K562 (cell line): Measurements from ENCODE around the gene WDR31. TPM values are rescaled to one million over a fixed set of nuclear protein-coding genes. Genes with fewer than 3 reads are reported as not detected.

Experiments
- ATAC-seq: fragments of 200-7000 bp; cut with Tn5 transposase; 3 replicates; pipeline ENCODE4 v1.9.1; 2020; ENCODE audit warnings: moderate library complexity
- BruUV-seq: library from RNA; stranded (reverse); fragments of 400-500 nt; replicated peaks from 2 replicates; lab custom pipeline; 2021; lab: Mats Ljungman, UMichigan
- CTCF ChIA-PET: fragments of 300-600 bp; formaldehyde crosslinking; extraction: SDS; loops from one replicate; lab custom pipeline; 2021; ENCODE audit warnings: low intra/inter-chr PET ratio; lab: Yijun Ruan, JAX
- POLR2A ChIA-PET: fragments of 300-600, 350-650 bp; sonication (Branson Sonifier 250); formaldehyde crosslinking; extraction: SDS; loops from one replicate; lab custom pipeline; 2021; ENCODE audit warnings: antibody characterized with exemption, inconsistent platforms; lab: Yijun Ruan, JAX
- DNase-seq, 4 experiments: peaks; one replicate each; pipeline versions ENCODE4 v3.0.0 to v3.0.0-alpha.2; 2011 to 2018; ENCODE audit warnings: low spot score in 3 of 4, mixed read lengths in 3 of 4; ENCODE audit errors: extremely low read depth in 1 of 4
- FAIRE-seq: peaks from 2 replicates; lab custom pipeline; 2011; peaks lifted over from hg19 to GRCh38; lab: Jason Lieb, UNC
- H2AFZ ChIP-seq: 2 replicates; pipeline ENCODE4 v1.6.0; 2011; ENCODE audit warnings: low read depth, low read length, control low read depth, inconsistent platforms
- H3K27ac ChIP-seq: fragments of 200-600 bp; 3 replicates; pipeline ENCODE4 v1.8.0; 2011; ENCODE audit warnings: low read depth, mild to moderate bottlenecking, control low read depth, inconsistent platforms, low read length, moderate library complexity, mixed read lengths; ENCODE audit errors: extremely low read depth
- H3K27me3 ChIP-seq, 2 experiments: fragments of 300-600 bp in 1 of 2; 2 replicates in 1 of 2; 3 replicates in 1 of 2; pipeline versions ENCODE4 v1.6.0 to v1.8.0; 2011; ENCODE audit warnings: inconsistent platforms in 2 of 2, low read length in 2 of 2, mild to moderate bottlenecking in 1 of 2, mixed read lengths in 1 of 2, moderate library complexity in 1 of 2; ENCODE audit not compliant: control insufficient read depth in 2 of 2, insufficient read depth in 2 of 2
- H3K36me3 ChIP-seq: fragments of 300-600 bp; 3 replicates; pipeline ENCODE4 v1.8.0; 2011; ENCODE audit warnings: mild to moderate bottlenecking, low read length, inconsistent platforms; ENCODE audit not compliant: control insufficient read depth, insufficient read depth
- H3K4me1 ChIP-seq, 2 experiments: fragments of 200-600 bp in 1 of 2; replicated peaks in 1 of 2; 2 replicates in 1 of 2; 3 replicates in 1 of 2; pipeline versions ENCODE4 v1.5.1 to v1.8.0; 2011; ENCODE audit warnings: inconsistent platforms in 2 of 2, low read length in 2 of 2, mild to moderate bottlenecking in 1 of 2, mixed read lengths in 1 of 2, moderate library complexity in 1 of 2; ENCODE audit not compliant: control insufficient read depth in 2 of 2, insufficient read depth in 2 of 2
- H3K4me2 ChIP-seq: 2 replicates; pipeline ENCODE4 v1.6.1; 2011; ENCODE audit warnings: low read length, control low read depth, inconsistent platforms, mixed read lengths; ENCODE audit not compliant: insufficient read depth
- H3K4me3 ChIP-seq: fragments of 200-600 bp; sonication (generic), shearing (Covaris generic); 2 replicates; pipeline ENCODE4 v1.5.1; 2016; ENCODE audit warnings: control low read depth, inconsistent platforms
- H3K79me2 ChIP-seq: fragments of 200-600 bp; 3 replicates; pipeline ENCODE4 v1.8.0; 2011; ENCODE audit warnings: low read length, inconsistent platforms; ENCODE audit not compliant: control insufficient read depth, insufficient read depth
- H3K9ac ChIP-seq, 2 experiments: 2 replicates each; pipeline versions ENCODE4 v1.6.0 to v1.6.1; 2011; ENCODE audit warnings: low read depth in 2 of 2, low read length in 2 of 2, control low read depth in 1 of 2, inconsistent platforms in 1 of 2, mild to moderate bottlenecking in 1 of 2, mixed read lengths in 1 of 2; ENCODE audit not compliant: insufficient read depth in 1 of 2
- H3K9me1 ChIP-seq: one replicate; pipeline ENCODE4 v1.6.0; 2011; ENCODE audit warnings: inconsistent platforms, mild to moderate bottlenecking, low read length, moderate library complexity; ENCODE audit not compliant: control insufficient read depth, insufficient read depth
- H3K9me3 ChIP-seq: replicated peaks from 2 replicates; pipeline ENCODE4 v1.5.1; 2011; ENCODE audit warnings: low read depth, low read length, inconsistent platforms; ENCODE audit not compliant: control insufficient read depth, insufficient read depth
- H4K20me1 ChIP-seq: replicated peaks from 2 replicates; pipeline ENCODE4 v1.6.1; 2011; ENCODE audit warnings: low read length, inconsistent platforms, mixed read lengths; ENCODE audit not compliant: control insufficient read depth, insufficient read depth
- SAP30 ChIP-seq: fragments of 200-600 bp; sonication (generic); IDR thresholded peaks from 2 replicates; pipeline ENCODE4 v1.6.1; 2012; ENCODE audit warnings: borderline replicate concordance, low read depth, mild to moderate bottlenecking, moderate library complexity, low read length, control low read depth, inconsistent platforms; ENCODE audit not compliant: insufficient read depth, poor library complexity, severe bottlenecking
- ZKSCAN8 ChIP-seq: fragments of 200-800 bp; sonication (Bioruptor generic); IDR thresholded peaks from 2 replicates; pipeline ENCODE4 v1.6.1; 2016; ENCODE audit warnings: missing genetic modification characterization, missing compliant biosample characterization
- ZNF175 ChIP-seq: fragments of 200-800 bp; sonication (Bioruptor generic); IDR thresholded peaks from 2 replicates; pipeline ENCODE4 v1.6.1; 2016; ENCODE audit warnings: low read depth, mild to moderate bottlenecking, missing genetic modification characterization, missing compliant biosample characterization
- ZNF23 ChIP-seq: fragments of 250-450 bp; sonication (Bioruptor Pico); IDR thresholded peaks from 2 replicates; pipeline ENCODE4 v1.4.0; 2020; ENCODE audit warnings: mild to moderate bottlenecking
- ZNF407 ChIP-seq: fragments of 450-650 bp; IDR thresholded peaks from 2 replicates; pipeline ENCODE4 v1.6.1; 2016; ENCODE audit warnings: low read depth
- ZNF639 ChIP-seq, 2 experiments: fragments of 200-800 bp in 1 of 2; sonication (Bioruptor generic) in 1 of 2; sonication (generic) in 1 of 2; formaldehyde crosslinking in 1 of 2; IDR thresholded peaks in 1 of 2; conservative IDR thresholded peaks in 1 of 2; 2 replicates each; pipeline versions ENCODE4 v1.5.0 to v1.6.1; 2016 to 2020; ENCODE audit warnings: missing compliant biosample characterization in 1 of 2, missing genetic modification characterization in 1 of 2, missing genetic modification reagents in 1 of 2
- ZNF76 ChIP-seq: fragments of 250-450 bp; sonication (Bioruptor Pico); IDR thresholded peaks from 2 replicates; pipeline ENCODE4 v1.4.0; 2020; ENCODE audit warnings: mild to moderate bottlenecking, moderate library complexity, borderline replicate concordance
- ZNF79 ChIP-seq: fragments of 250-450 bp; sonication (Bioruptor Pico); IDR thresholded peaks from 2 replicates; pipeline ENCODE4 v1.4.0; 2020; ENCODE audit warnings: low read depth, mild to moderate bottlenecking, moderate library complexity
- ZSCAN32 ChIP-seq: fragments of 450-650 bp; formaldehyde crosslinking; IDR thresholded peaks from 2 replicates; pipeline ENCODE4 v1.4.0; 2020; ENCODE audit warnings: mild to moderate bottlenecking, moderate library complexity
- WGBS: fragments of 100-300 bp; shearing (Covaris generic); methylation state at CpG from one replicate; pipeline ENCODE4 v1.1.6; 2016; ENCODE audit warnings: low coverage, mixed read lengths; ENCODE audit not compliant: insufficient coverage; ENCODE audit errors: missing lambda C conversion rate; 5-methylcytosine and 5-hydroxymethylcytosine counted together
- in situ Hi-C: fragments of 300-500 bp; cut with MboI; formaldehyde crosslinking; loops from 4 replicates; pipeline ENCODE4 v1.15.0; 2018; ENCODE audit warnings: inconsistent platforms, mixed read lengths
- intact Hi-C: fragments of 100-400 bp; cut with micrococcal nuclease; formaldehyde crosslinking; loops from 2 replicates; pipeline ENCODE4 v1.14.2; 2022
- polyA plus RNA-seq, 8 experiments: library from polyadenylated mRNA; depleted of rRNA in 4 of 8; stranded (reverse) in 5 of 8; unstranded in 3 of 8; fragments of >200 nt; fragmentation: Nextera tagmentation in 2 of 8; fragmentation: Illumina TruSeq in 1 of 8; extraction: Ambion mirVana in 2 of 8; extraction: Trizol in 1 of 8; gene quantifications; 2 replicates each; pipeline versions ENCODE4 v1.2.1 to v1.2.3, GENCODE V29; 2011 to 2014; ENCODE audit warnings: inconsistent platforms in 1 of 8, missing spikeins in 1 of 8
- total RNA-seq, 7 experiments: library from RNA; depleted of rRNA in 6 of 7; stranded (reverse); fragments of >200 nt in 6 of 7; fragmentation: Illumina TruSeq in 2 of 7; extraction: Trizol in 2 of 7; gene quantifications; 2 replicates each; pipeline versions ENCODE4 v1.2.1 to v1.2.3, GENCODE V29; 2011 to 2021; ENCODE audit warnings: low replicate concordance in 1 of 7
- TF ChIP-seq, protein P1 (sequence below): fragments of 250-450 bp; sonication (Bioruptor Pico); IDR thresholded peaks from 2 replicates; pipeline ENCODE4 v1.8.0; 2021; ENCODE audit warnings: borderline replicate concordance, mild to moderate bottlenecking, moderate library complexity; ENCODE audit not compliant: poor library complexity, severe bottlenecking

Gene WDR31
- total and polyA plus RNA-seq, 9 of the 15 experiments (the other 6 are each of a cell fraction or from before 2014, with no cell fraction given): 0.35 to 1.8 (median 0.95) TPM

DNA sequence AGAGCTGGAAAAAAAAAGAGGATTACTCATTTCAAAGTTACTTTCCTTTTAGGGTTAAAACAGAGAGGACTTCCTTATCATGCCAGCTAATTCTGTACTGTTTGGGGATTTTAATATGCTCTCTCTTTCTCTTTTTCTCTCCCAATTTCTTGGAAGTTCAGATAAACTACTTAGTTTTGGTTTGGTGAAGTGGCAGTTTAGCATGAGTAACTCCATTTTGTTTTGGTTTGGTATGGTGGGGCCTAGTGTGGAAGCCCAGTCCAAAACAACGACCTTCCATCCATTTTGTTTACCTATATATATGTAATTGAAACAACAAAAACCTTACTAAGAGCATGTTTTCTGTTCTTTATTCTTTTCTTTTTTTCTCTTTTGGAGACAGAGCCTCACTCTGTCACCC, 5.6 kb upstream of the WDR31 start:
- intact Hi-C loops: no loop called here
- no peak overlapping the region for H3K4me2 ChIP-seq
- BruUV-seq: no TSS peak
- H3K79me2 ChIP-seq: no peaks in the 10 kb centered on the region
- WGBS: 26% methylated on average over 1 of the region's 1 CpG
- no peak overlapping the region for H3K27ac ChIP-seq
- H3K36me3 ChIP-seq: no peaks in the 10 kb centered on the region
- H3K4me1 ChIP-seq: peaks cover 15% of the 10 kb centered on the region in 2 experiments; a peak in 4 of 5 replicates
- no peaks in the 10 kb centered on the region for H4K20me1 ChIP-seq
- no peak overlapping the region; the same call in 1 of the 2 replicates for H2AFZ ChIP-seq
- in situ Hi-C loops: no loop called here
- ChIA-PET CTCF (no interaction called here), POLR2A (interaction anchor here (1.1 kb wide), 1 partner anchor 21 kb away, joined by 4 read pairs; no protein-coding TSS in a partner anchor)
- no peak for FAIRE-seq
- H3K27me3 ChIP-seq: no peaks in the 10 kb centered on the region
- H3K9me1 ChIP-seq: no peaks in the 10 kb centered on the region
- no peaks in the 10 kb centered on the region for H3K9me3 ChIP-seq
- ATAC-seq: no peak
- no peak for DNase-seq
- H3K9ac ChIP-seq: no peak overlapping the region
- no peak overlapping the region for H3K4me3 ChIP-seq
- TF ChIP-seq ZNF79 (CRISPR knock-in tag) (peak; percentile 86), ZNF639 (CRISPR knock-in tag; conservative IDR thresholded peaks at IDR 0.05 in 1 of 2, IDR thresholded peaks at IDR 0.05 in 1 of 2) (peak in 1 of 2 experiments; percentile 91; a peak in 2 of 4 replicates), ZNF23 (CRISPR knock-in tag) (peak; percentile 83), ZKSCAN8 (CRISPR knock-in tag) (peak; percentile 81), ZNF76 (CRISPR knock-in tag) (peak; percentile 92), ZNF407 (no peak), ZSCAN32 (peak; percentile 66; the same call in 1 of the 2 replicates), ZNF175 (CRISPR knock-in tag) (peak; percentile 86), SAP30 (no peak)
- TF ChIP-seq, protein P1, sequence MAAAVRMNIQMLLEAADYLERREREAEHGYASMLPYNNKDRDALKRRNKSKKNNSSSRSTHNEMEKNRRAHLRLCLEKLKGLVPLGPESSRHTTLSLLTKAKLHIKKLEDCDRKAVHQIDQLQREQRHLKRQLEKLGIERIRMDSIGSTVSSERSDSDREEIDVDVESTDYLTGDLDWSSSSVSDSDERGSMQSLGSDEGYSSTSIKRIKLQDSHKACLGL (CRISPR knock-in tag): peak; percentile 33
